HG03097 (cell line): ENCODE measurements around the gene EDN2.

ENCODE experiments used
- ATAC-seq: cut with Tn5 transposase; IDR thresholded peaks from one replicate; pipeline ENCODE4 v1.9.1; 2021; ENCODE audit not compliant: unreplicated experiment, low FRiP score

Gene EDN2

GRCh38 chr1:41500378-41500777, 15.9 kb upstream of the EDN2 start:
- no peak for ATAC-seq

GRCh38 chr1:41499591-41499990, 15.1 kb upstream of the EDN2 start:
- no peak for ATAC-seq

GRCh38 chr1:41498804-41499203, 14.3 kb upstream of the EDN2 start:
- ATAC-seq: no peak

- ATAC-seq: no peak
Measured at GRCh38 chr1:41498391-41498790, 13.9 kb upstream of the EDN2 start.

GRCh38 chr1:41497461-41498030, 13.1 kb upstream of the EDN2 start:
- no peak for ATAC-seq

GRCh38 chr1:41497056-41497440, 12.6 kb upstream of the EDN2 start:
- no peak for ATAC-seq

GRCh38 chr1:41496080-41497055, 11.9 kb upstream of the EDN2 start:
- no peak for ATAC-seq

GRCh38 chr1:41495210-41495948, 10.9 kb upstream of the EDN2 start:
- no peak for ATAC-seq

GRCh38 chr1:41494351-41495209, 10.1 kb upstream of the EDN2 start:
- ATAC-seq: no peak

GRCh38 chr1:41493626-41494350, 9.3 kb upstream of the EDN2 start:
- no peak for ATAC-seq

- no peak for ATAC-seq
Measured at GRCh38 chr1:41493117-41493536, 8.6 kb upstream of the EDN2 start.

GRCh38 chr1:41492341-41492848, 7.9 kb upstream of the EDN2 start:
- ATAC-seq: no peak

GRCh38 chr1:41490911-41491310, 6.4 kb upstream of the EDN2 start:
- ATAC-seq: no peak

- ATAC-seq: no peak
Measured at GRCh38 chr1:41489561-41489960, 5.1 kb upstream of the EDN2 start.

- ATAC-seq: no peak
Measured at GRCh38 chr1:41488040-41488951, 3.8 kb upstream of the EDN2 start.

GRCh38 chr1:41487126-41488039, 2.9 kb upstream of the EDN2 start:
- no peak for ATAC-seq

- ATAC-seq: no peak
Measured at GRCh38 chr1:41486371-41487125, 2.1 kb upstream of the EDN2 start.
